Ishikawa (cell line): ENCODE measurements around the gene CAND1.

Experiments
- CEBPB ChIP-seq: IDR thresholded peaks from 2 replicates; pipeline ENCODE4 v1.6.1; 2012
- CREB1 ChIP-seq: IDR thresholded peaks from 2 replicates; pipeline ENCODE4 v1.6.1; 2012; ENCODE audit warnings: low read depth
- EGR1 ChIP-seq: IDR thresholded peaks from 2 replicates; pipeline ENCODE4 v1.6.1; 2012
- EP300 ChIP-seq: IDR thresholded peaks from 2 replicates; pipeline ENCODE4 v1.6.1; 2012; ENCODE audit warnings: borderline replicate concordance
- FOXM1 ChIP-seq: IDR thresholded peaks from 2 replicates; pipeline ENCODE4 v1.6.1; 2012; ENCODE audit warnings: low read depth, borderline replicate concordance
- MAX ChIP-seq: IDR thresholded peaks from 2 replicates; pipeline ENCODE4 v1.6.1; 2012
- NFIC ChIP-seq: IDR thresholded peaks from 2 replicates; pipeline ENCODE4 v1.6.1; 2012
- RAD21 ChIP-seq: IDR thresholded peaks from 2 replicates; pipeline ENCODE4 v1.6.1; 2012; ENCODE audit warnings: low read depth
- TAF1 ChIP-seq: IDR thresholded peaks from 2 replicates; pipeline ENCODE4 v1.6.1; 2012; ENCODE audit warnings: low read depth, mild to moderate bottlenecking
- TCF12 ChIP-seq: IDR thresholded peaks from 2 replicates; pipeline ENCODE4 v1.6.1; 2012; ENCODE audit warnings: low read depth
- TEAD4 ChIP-seq: IDR thresholded peaks from 2 replicates; pipeline ENCODE4 v1.6.1; 2012
- YY1 ChIP-seq: IDR thresholded peaks from 2 replicates; pipeline ENCODE4 v1.6.1; 2012; ENCODE audit warnings: low read depth
- ZBTB7A ChIP-seq: IDR thresholded peaks from 2 replicates; pipeline ENCODE4 v1.6.1; 2012; ENCODE audit warnings: low read depth
- TF ChIP-seq, protein P1 (sequence below): IDR thresholded peaks from 2 replicates; pipeline ENCODE4 v1.6.1; 2012
- TF ChIP-seq, protein P2 (sequence below): IDR thresholded peaks from 2 replicates; pipeline ENCODE4 v1.6.1; 2012; ENCODE audit warnings: low read depth, mild to moderate bottlenecking

The CAND1 gene

DNA sequence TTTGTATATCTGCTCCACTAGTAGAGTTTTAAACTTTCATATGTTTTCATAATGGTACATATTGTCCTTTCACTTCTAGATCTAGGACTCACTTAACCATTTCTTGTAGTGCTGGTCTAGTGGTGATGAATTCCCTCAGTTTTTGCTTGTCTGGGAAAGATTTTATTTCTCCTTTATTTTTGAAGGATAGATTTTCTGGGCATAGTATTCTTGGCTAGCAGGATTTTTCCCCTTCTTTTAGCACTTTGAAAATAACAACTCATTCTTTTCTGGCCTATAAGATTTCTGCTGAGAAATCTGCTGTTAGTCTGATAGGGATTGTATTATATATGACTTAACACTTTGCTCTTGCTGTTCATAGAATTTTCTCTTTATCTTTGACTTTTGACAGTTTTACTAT lies 69.3 kb downstream of the CAND1 start:
- TF ChIP-seq RAD21, result no peak
- no peak for TF ChIP-seq CEBPB
- no peak for TF ChIP-seq EP300
- TF ChIP-seq, protein P1, sequence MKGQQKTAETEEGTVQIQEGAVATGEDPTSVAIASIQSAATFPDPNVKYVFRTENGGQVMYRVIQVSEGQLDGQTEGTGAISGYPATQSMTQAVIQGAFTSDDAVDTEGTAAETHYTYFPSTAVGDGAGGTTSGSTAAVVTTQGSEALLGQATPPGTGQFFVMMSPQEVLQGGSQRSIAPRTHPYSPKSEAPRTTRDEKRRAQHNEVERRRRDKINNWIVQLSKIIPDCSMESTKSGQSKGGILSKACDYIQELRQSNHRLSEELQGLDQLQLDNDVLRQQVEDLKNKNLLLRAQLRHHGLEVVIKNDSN, result no peak
- TF ChIP-seq TCF12, result no peak
- no peak for TF ChIP-seq FOXM1
- TF ChIP-seq TEAD4, result no peak
- no peak for TF ChIP-seq TAF1
- TF ChIP-seq, protein P2, sequence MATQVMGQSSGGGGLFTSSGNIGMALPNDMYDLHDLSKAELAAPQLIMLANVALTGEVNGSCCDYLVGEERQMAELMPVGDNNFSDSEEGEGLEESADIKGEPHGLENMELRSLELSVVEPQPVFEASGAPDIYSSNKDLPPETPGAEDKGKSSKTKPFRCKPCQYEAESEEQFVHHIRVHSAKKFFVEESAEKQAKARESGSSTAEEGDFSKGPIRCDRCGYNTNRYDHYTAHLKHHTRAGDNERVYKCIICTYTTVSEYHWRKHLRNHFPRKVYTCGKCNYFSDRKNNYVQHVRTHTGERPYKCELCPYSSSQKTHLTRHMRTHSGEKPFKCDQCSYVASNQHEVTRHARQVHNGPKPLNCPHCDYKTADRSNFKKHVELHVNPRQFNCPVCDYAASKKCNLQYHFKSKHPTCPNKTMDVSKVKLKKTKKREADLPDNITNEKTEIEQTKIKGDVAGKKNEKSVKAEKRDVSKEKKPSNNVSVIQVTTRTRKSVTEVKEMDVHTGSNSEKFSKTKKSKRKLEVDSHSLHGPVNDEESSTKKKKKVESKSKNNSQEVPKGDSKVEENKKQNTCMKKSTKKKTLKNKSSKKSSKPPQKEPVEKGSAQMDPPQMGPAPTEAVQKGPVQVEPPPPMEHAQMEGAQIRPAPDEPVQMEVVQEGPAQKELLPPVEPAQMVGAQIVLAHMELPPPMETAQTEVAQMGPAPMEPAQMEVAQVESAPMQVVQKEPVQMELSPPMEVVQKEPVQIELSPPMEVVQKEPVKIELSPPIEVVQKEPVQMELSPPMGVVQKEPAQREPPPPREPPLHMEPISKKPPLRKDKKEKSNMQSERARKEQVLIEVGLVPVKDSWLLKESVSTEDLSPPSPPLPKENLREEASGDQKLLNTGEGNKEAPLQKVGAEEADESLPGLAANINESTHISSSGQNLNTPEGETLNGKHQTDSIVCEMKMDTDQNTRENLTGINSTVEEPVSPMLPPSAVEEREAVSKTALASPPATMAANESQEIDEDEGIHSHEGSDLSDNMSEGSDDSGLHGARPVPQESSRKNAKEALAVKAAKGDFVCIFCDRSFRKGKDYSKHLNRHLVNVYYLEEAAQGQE, result no peak
- TF ChIP-seq EGR1, result no peak
- no peak for TF ChIP-seq ZBTB7A
- no peak for TF ChIP-seq CREB1
- TF ChIP-seq NFIC, result no peak
- TF ChIP-seq MAX, result no peak
- TF ChIP-seq YY1, result no peak

DNA sequence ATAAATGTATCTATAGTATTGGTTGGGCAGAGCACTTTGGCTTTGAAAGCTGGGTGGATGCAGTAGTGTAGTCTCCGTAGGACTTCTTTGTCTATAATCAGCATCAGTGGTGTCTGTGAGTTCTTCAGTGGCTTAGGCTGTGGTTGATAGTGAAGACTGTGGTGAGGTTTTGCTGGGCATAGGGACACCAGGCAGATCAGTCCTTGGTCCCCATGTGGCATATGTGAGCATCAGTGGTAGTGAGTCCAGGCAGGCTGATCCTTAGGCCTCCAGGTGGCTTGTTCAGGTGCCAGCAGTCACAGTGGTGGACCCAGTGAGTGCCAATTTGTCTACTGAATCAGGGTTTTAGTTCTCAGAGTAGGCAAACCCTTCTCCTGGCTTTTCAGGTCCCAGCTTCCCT lies 70.4 kb downstream of the CAND1 start:
- TF ChIP-seq CEBPB (no peak), TEAD4 (no peak), TCF12 (no peak)

DNA sequence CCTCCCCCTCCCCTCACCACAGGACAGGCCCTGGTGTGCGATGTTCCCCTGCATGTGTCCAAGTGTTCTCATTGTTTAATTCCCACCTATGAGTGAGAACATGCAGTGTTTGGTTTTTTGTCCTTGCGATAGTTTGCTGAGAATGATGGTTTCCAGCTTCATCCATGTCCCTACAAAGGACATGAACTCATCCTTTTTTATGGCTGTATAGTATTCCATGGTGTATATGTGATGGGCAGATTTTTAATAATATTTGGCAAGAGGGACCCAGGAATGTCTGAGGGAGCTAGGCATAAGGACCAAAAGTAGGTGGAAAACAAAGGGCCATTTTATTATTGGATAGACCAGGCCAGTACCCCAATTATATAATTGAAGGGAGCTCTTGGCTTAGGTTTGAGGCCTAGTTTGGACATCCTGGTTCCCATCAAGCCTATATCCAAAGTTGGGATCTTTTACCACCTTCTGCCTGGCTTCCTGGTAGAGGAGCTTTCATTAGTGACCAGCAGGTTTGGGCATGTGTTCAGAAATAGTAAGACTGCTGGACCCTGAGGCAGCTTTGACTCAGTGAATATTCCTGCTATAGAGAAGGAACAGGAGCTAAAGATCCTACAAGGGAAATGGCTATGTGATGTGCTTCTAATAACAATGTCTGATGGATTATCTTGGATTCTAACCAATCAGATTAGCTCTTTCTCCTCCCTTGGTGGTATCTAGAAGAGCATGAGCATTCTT lies 76.0 kb downstream of the CAND1 start:
- TF ChIP-seq ZBTB7A (no peak), NFIC (no peak), CEBPB (no peak), TCF12 (no peak)

GRCh38 chr12:67348683-67349082 lies 79.5 kb downstream of the CAND1 start:
- TF ChIP-seq YY1, result no peak
- no peak for TF ChIP-seq EGR1
- no peak for TF ChIP-seq EP300
- no peak for TF ChIP-seq ZBTB7A
- TF ChIP-seq TCF12, result no peak
- TF ChIP-seq TAF1, result no peak
- no peak for TF ChIP-seq CEBPB
- TF ChIP-seq FOXM1, result no peak
- TF ChIP-seq RAD21, result no peak
- TF ChIP-seq, protein P2, result no peak
- TF ChIP-seq, protein P1, result no peak

GRCh38 chr12:67352682-67353081 lies 83.5 kb downstream of the CAND1 start:
- no peak for TF ChIP-seq MAX
- TF ChIP-seq CREB1, result no peak
- TF ChIP-seq NFIC, result no peak
- no peak for TF ChIP-seq ZBTB7A
- no peak for TF ChIP-seq RAD21
- no peak for TF ChIP-seq FOXM1
- no peak for TF ChIP-seq TAF1
- no peak for TF ChIP-seq TCF12
- no peak for TF ChIP-seq EGR1
- TF ChIP-seq, protein P2, result no peak
- TF ChIP-seq EP300, result no peak
- TF ChIP-seq YY1, result no peak
- TF ChIP-seq CEBPB, result no peak
